GM18502 (cell line): ENCODE data around the gene BHMT.
"Not testable (repeated sequence)": the region's sequence is repeated elsewhere in the genome, so short reads cannot be mapped to it uniquely, and the experiment has no call there.

Experiments used
- ATAC-seq: cut with Tn5 transposase; IDR thresholded peaks from one replicate; pipeline ENCODE4 v1.9.1; 2021; ENCODE audit warnings: mild to moderate bottlenecking; ENCODE audit not compliant: unreplicated experiment, poor library complexity

BHMT gene

GRCh38 chr5:79168031-79168430, 56.4 kb downstream of the BHMT start:
- ATAC-seq: no peak

- ATAC-seq: no peak
These were observed 59.1 kb downstream of the BHMT start for GRCh38 chr5:79170661-79171060.

GRCh38 chr5:79171635-79172245, 60.1 kb downstream of the BHMT start:
- ATAC-seq: no peak

- ATAC-seq: no peak
These were observed 60.7 kb downstream of the BHMT start for GRCh38 chr5:79172269-79172668.

- ATAC-seq: no peak
These were observed 62.0 kb downstream of the BHMT start for GRCh38 chr5:79173626-79174025.

GRCh38 chr5:79180449-79180848, 68.8 kb downstream of the BHMT start:
- ATAC-seq: not testable (repeated sequence)

- ATAC-seq: no peak
These were observed 69.9 kb downstream of the BHMT start for GRCh38 chr5:79181419-79182022.
